Smooth muscle cell (in vitro differentiated cells): ENCODE results near the gene APBA2. TPM values are rescaled to one million over a fixed set of nuclear protein-coding genes. Genes with fewer than 3 reads are reported as not detected.

Experiments used
- DNase-seq: peaks from one replicate; lab custom pipeline; 2025; ENCODE audit not compliant: unreplicated experiment; lab: John Stamatoyannopoulos, UW
- H2AFZ ChIP-seq: fragments of 200-600 bp; sonication (generic); 2 replicates; pipeline ENCODE4 v1.6.0; 2016; ENCODE audit warnings: antibody characterized with exemption, low read depth, mild to moderate bottlenecking
- H3F3A ChIP-seq: fragments of 200-600 bp; sonication (generic); 2 replicates; pipeline ENCODE4 v1.6.0; 2017; ENCODE audit warnings: antibody characterized with exemption, low read depth
- H3K27ac ChIP-seq: fragments of 200-600 bp; sonication (generic); 2 replicates; pipeline ENCODE4 v1.5.1; 2016; ENCODE audit warnings: low read depth, mild to moderate bottlenecking
- H3K27me3 ChIP-seq: fragments of 200-600 bp; sonication (generic); 2 replicates; pipeline ENCODE4 v1.6.1; 2016; ENCODE audit warnings: low read depth, mild to moderate bottlenecking
- H3K36me3 ChIP-seq: fragments of 200-600 bp; sonication (generic); 2 replicates; pipeline ENCODE4 v1.5.1; 2016; ENCODE audit warnings: low read depth
- H3K4me1 ChIP-seq: fragments of 200-600 bp; sonication (generic); 2 replicates; pipeline ENCODE4 v1.5.1; 2016; ENCODE audit warnings: low read depth
- H3K4me2 ChIP-seq: fragments of 200-600 bp; sonication (generic); 2 replicates; pipeline ENCODE4 v1.6.0; 2016; ENCODE audit warnings: mild to moderate bottlenecking
- H3K4me3 ChIP-seq: fragments of 200-600 bp; sonication (generic); 2 replicates; pipeline ENCODE4 v1.5.1; 2016; ENCODE audit warnings: mild to moderate bottlenecking
- H3K79me2 ChIP-seq: fragments of 200-600 bp; sonication (generic); 2 replicates; pipeline ENCODE4 v1.6.0; 2016; ENCODE audit warnings: low read depth, mild to moderate bottlenecking
- H3K9ac ChIP-seq: fragments of 200-600 bp; sonication (generic); 2 replicates; pipeline ENCODE4 v1.6.0; 2016; ENCODE audit warnings: low read depth
- H3K9me3 ChIP-seq: fragments of 200-600 bp; sonication (generic); replicated peaks from 2 replicates; pipeline ENCODE4 v1.5.1; 2016; ENCODE audit warnings: low read depth
- H4K20me1 ChIP-seq: fragments of 200-600 bp; sonication (generic); 2 replicates; pipeline ENCODE4 v1.6.0; 2016; ENCODE audit warnings: low read depth
- CTCF ChIP-seq: fragments of 200-600 bp; sonication (generic); IDR thresholded peaks from 2 replicates; pipeline ENCODE4 v1.5.1; 2017; ENCODE audit warnings: borderline replicate concordance, mild to moderate bottlenecking, antibody characterized with exemption; ENCODE audit not compliant: insufficient read depth, poor library complexity, severe bottlenecking
- WGBS: methylation state at CpG from one replicate; pipeline ENCODE4 v1.1.7; 2016; ENCODE audit warnings: low lambda C conversion rate; 5-methylcytosine and 5-hydroxymethylcytosine counted together
- polyA plus RNA-seq: library from polyadenylated mRNA; unstranded; fragments of >200 nt; fragmentation: Nextera tagmentation; extraction: Ambion mirVana; gene quantifications from 2 replicates; pipeline ENCODE4 v1.2.1, GENCODE V29; 2016
- total RNA-seq: library from RNA; depleted of rRNA; stranded (reverse); fragments of >200 nt; gene quantifications from 2 replicates; pipeline ENCODE4 v1.2.3, GENCODE V29; 2014

Gene APBA2
- total and polyA plus RNA-seq, 2 experiments from 2014 or later: 10.2 to 14.9 TPM

DNA sequence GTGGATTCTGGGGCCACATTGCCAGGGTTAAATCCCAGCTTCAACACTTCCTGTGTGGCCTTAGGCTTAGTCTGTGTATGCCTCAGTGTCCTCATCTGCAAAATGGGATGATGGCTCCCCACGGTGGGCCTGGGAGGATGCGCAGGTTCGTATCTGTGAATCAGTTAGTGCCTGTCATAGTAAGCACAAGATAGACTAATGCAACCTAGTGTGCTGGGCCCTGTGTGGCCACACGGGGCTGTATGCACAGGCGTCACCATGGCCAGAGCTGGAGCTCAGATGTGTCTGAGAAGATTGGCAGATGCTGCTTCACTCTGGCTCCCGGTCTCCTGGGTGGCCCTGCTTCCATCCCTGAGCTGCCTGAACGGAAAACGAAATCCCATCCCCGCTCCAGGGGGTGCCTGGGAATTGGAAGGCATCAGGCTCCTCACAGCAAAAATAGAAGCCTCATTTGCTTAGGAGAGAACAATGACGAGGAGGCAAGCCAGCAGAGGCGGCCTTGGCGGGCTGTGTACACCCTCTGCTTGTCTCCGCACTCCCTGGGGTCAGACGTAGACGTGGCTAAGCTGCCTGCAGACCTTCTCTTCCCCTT, 103.6 kb downstream of the APBA2 start:
- Histone ChIP-seq H3K79me2 (no peaks in the 10 kb centered on the region), H3K9me3 (no peaks in the 10 kb centered on the region), H3K4me1 (peaks cover 17% of the 10 kb centered on the region), H3K4me2 (no peak overlapping the region), H3K9ac (no peak overlapping the region), H3K36me3 (no peaks in the 10 kb centered on the region), H2AFZ (no peak overlapping the region), H3K27ac (no peak overlapping the region), H3F3A (no peaks in the 10 kb centered on the region), H3K4me3 (no peak overlapping the region), H3K27me3 (no peaks in the 10 kb centered on the region), H4K20me1 (no peaks in the 10 kb centered on the region)
- 84% methylated on average over 15 of the region's 15 CpGs for WGBS
- no peak for DNase-seq
- TF ChIP-seq CTCF: no peak

- WGBS: 91% methylated on average over 13 of the region's 13 CpGs
These were observed 104.1 kb downstream of the APBA2 start for GRCh38 chr15:28989896-28990295.

DNA sequence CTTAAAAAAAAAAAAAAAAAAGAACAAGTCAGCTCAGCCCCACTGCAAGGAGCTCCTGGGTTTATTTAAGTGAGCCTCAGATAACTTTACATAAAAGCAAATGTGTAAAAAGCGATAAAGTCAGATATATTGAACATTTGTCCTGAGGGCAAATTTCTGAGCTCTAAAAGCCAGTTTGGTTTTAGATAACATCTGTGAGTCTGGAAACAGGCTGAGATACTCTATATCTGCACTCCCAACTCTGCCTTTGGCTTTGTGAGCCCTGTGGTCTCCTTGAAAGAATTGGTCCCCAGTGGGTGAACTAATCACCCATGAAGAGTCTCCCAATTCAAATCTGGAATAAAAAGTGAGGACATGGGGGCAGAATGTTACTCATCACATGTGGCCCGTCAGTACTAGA, 104.6 kb downstream of the APBA2 start:
- no peaks in the 10 kb centered on the region for H4K20me1 ChIP-seq
- no peak overlapping the region for H3K27ac ChIP-seq
- no peaks in the 10 kb centered on the region for H3K79me2 ChIP-seq
- TF ChIP-seq CTCF: no peak
- H3K27me3 ChIP-seq: no peaks in the 10 kb centered on the region
- H3K4me2 ChIP-seq: no peak overlapping the region
- H3K9me3 ChIP-seq: no peaks in the 10 kb centered on the region
- H3K4me3 ChIP-seq: no peak overlapping the region
- DNase-seq: no peak
- H3F3A ChIP-seq: no peaks in the 10 kb centered on the region
- H2AFZ ChIP-seq: no peak overlapping the region
- peaks cover 9% of the 10 kb centered on the region for H3K4me1 ChIP-seq
- WGBS: 61% methylated on average over 2 of the region's 2 CpGs
- no peaks in the 10 kb centered on the region for H3K36me3 ChIP-seq
- no peak overlapping the region for H3K9ac ChIP-seq

More at GRCh38 chr15:28989896-28990295, 104.1 kb downstream of the APBA2 start:
- H4K20me1 ChIP-seq: no peaks in the 10 kb centered on the region
- no peaks in the 10 kb centered on the region for H3F3A ChIP-seq
- no peak for TF ChIP-seq CTCF
- no peak overlapping the region for H3K9ac ChIP-seq
- H3K9me3 ChIP-seq: no peaks in the 10 kb centered on the region
- H3K4me2 ChIP-seq: no peak overlapping the region
- no peaks in the 10 kb centered on the region for H3K79me2 ChIP-seq
- H3K4me3 ChIP-seq: no peak overlapping the region
- no peak overlapping the region for H2AFZ ChIP-seq
- H3K27me3 ChIP-seq: no peaks in the 10 kb centered on the region
- DNase-seq: no peak
- no peak overlapping the region for H3K27ac ChIP-seq
- H3K4me1 ChIP-seq: peaks cover 14% of the 10 kb centered on the region
- no peaks in the 10 kb centered on the region for H3K36me3 ChIP-seq
